HG03103 (cell line): Measurements from ENCODE around the gene ATF7.
A peak's percentile ranks its signal among the peaks of the same experiment; 100 is the strongest.

ENCODE experiments used
- ATAC-seq: cut with Tn5 transposase; IDR thresholded peaks from one replicate; pipeline ENCODE4 v1.9.1; 2021; ENCODE audit warnings: low read depth; ENCODE audit not compliant: unreplicated experiment

The ATF7 gene

DNA sequence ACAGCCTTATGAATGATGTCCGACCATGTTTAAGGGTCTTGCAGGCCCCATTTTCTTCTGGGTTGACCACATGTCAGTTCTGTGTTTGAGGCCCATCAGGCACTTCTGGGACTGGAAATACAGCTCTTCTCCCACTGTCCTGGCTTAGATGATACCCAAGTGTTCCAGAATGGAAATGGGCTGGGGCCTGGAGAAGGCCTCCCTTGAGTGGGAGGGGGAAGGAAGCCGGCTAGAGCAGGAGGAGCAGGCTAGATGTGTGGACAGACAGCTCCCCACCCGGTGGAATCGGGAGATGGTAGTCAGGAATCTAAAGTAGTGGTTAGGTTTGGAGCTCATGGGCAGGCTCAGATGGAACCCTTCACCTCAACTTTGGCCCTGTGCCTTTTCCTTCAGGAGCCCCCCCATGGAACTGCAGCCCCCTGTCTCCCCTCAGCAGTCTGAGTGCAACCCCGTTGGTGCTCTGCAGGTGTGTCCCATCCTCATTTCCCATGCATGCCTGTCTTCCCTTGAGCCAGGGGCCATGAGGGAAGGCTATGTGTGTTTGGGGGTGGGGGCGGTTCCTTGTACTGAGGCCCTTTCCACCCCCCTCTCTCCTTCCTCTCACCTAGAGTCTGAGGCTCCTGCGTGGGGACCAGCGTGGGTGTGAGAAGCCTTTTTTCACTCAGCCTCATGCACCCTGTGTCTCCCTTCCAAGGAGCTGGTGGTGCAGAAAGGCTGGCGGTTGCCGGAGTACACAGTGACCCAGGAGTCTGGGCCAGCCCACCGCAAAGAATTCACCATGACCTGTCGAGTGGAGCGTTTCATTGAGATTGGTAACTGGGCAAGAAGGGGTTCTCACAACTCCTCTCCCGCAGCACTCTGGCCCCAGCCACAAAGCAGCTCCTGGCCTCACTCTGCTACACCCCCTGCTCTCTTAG is 121.9 kb downstream of the ATF7 start:
- no peak for ATAC-seq

- ATAC-seq = no peak
These were observed 123.0 kb downstream of the ATF7 start for GRCh38 chr12:53502983-53503728.

DNA sequence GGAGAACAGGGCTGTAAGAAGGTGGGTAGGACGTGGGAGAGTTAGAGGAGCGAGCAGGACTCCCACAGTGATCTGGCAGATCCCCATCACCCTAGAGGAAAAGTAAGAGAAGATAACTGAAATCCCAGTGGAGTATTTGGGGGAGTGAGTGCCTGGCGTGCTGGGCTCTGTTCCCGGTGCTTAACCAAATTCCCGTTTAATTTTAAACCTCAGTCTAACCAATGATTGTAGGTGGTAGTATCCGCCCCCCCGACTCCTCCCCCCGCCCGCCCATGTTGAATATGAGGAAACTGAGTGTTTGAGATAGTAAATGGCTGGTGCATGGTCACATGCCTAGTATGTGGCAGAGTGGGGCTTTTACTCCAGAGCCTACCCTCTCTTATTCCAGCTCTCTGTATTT is 123.9 kb downstream of the ATF7 start:
- ATAC-seq = no peak

DNA sequence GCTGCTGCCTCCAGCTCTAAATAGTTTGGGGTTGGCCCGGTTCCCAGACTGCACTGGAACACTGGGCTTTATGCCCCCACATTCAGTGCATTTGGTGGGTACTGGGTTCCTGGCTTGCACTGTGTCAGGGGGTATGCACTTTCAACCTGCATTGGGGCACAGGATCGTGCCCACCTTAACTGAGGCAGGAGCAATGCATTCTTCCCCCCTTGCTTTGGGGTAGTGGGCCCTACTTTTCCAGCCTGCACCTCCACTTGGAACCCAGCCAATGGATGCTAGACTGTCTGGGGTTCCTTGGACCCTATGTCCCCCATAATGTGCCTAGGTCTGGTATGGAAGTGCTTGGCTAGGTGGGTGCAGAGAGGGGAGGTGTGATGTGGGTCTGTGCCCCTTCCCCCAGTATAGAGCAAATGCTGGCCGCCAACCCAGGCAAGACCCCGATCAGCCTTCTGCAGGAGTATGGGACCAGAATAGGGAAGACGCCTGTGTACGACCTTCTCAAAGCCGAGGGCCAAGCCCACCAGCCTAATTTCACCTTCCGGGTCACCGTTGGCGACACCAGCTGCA is 124.5 kb downstream of the ATF7 start:
- ATAC-seq = no peak

DNA sequence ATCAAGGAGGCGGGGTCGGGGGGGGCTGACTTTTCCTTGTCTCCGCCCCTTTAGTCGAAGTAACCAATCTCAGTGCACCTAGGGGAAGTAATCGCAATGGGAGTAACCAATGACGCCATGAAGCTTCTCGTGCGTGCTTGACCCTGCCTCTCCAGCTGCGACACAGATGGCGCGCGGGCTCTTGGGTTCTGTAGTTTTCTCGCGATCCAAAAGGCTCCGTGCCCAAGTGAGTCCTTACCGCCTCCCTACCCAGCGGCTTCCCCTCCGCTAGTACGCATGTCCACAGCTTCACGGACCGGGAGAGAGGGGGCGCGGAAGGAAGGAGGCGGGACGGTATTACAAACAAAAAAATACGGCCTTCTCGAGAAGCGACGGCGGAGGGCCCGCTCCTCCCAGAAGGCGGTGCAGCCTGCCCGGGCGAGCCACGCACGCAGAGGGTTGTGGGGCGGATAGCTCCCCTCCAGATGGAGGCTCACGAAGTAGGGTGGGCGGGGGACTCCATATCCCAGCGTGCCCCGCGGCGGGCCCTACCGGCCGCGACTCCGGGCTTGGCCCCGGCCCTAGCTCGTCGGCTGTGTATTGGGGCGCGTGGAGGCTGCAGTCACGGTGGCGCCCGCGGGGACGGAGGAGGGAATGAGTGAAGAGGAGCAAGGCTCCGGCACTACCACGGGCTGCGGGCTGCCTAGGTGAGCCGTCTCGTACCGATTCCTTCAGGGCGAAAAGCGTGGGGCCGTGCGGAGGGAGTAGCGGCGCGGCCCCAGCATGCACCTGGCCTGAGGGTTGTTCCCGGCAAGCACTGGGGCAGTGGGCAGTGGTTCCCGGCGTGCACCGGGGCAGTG is 125.2 kb downstream of the ATF7 start, which contains the start of gene TARBP2:
Gene TARBP2, plus strand, starts transcription at position 508 of the 839 bp plus-strand sequence. Its CDS starts 126 bp downstream, at position 634.
- peak; percentile 58 for ATAC-seq

DNA sequence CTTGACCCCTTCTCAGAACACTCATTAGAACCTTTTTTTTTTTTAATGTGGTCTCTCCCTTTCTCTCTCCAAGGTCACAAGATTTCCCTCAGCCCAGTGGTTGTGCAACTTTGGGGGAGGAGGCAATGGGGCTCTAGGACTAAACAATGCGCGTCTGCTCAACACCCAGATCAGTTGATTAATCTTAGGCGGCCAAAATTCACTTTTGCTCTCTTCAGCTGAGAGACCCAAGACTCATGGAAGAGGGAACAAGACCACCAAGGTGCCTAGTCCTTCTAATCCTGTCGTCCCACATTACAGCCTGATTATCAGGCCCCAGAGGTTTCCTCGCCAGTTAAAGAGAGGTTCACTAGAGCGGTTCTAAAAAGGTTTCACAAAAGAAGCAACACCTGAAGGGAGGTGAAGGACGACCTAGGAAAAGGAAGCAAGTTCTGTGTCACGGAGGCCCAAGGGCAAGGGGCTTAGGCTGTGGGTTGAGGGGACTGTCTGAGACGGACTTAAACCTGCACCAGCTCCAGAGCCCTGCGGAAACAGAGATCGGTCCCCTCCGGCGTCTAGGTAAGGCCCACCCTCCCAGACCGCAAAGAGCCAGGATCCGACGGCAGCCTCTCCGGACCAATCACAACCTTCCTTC is 125.9 kb downstream of the ATF7 start:
- ATAC-seq = peak; percentile 47

- ATAC-seq = no peak
These were observed 126.7 kb downstream of the ATF7 start, which contains the start of gene MAP3K12 for GRCh38 chr12:53499266-53500141. Gene MAP3K12, minus strand, starts transcription at chr12:53499458. Its CDS starts 12,067 bp downstream, at chr12:53487391.

GRCh38 chr12:53498235-53498630 is 127.9 kb downstream of the ATF7 start:
- ATAC-seq = no peak

GRCh38 chr12:53497461-53497860 is 128.7 kb downstream of the ATF7 start:
- ATAC-seq = no peak

GRCh38 chr12:53496752-53497032 is 129.5 kb downstream of the ATF7 start:
- ATAC-seq = no peak

DNA sequence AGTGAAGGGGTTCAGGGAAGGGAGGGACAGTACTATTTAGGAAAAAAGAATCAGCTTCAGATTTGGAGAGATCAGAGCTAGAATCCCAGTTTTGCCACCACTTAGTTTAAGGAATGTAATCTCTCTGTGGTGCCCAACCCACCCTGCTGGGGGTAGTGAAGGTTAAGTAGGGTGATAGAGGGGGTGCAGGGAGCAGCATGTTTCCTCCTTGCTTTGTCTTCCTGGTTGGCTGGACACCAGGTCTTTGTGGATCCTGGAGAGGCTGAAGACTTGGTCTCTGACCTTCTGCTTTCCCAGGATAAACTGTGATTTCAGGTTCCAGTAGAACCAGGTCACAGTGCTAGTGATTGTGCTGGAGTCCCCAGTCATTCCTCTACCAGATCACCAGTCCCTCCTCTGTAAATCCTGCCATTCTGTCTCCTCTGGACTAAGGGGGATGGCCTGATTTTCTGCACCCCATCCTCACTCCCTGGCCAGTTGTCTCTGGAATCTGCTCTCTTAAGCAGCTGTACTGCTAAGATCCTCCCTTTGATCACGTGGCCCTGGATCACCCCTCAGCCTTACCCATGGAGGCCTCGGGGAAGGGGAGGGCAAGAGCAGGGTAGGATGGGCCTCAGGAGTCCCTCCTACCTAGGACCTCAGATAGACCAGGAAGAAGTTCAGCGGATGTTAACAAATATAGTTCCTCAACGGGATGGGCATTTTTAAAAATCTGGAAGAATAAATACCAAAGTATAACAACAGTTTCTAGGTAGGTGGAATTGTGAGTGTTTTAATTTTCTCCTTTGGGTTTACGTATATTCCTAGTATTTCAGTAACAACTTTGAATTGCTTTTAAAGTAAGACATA is 130.1 kb downstream of the ATF7 start:
- ATAC-seq = no peak

DNA sequence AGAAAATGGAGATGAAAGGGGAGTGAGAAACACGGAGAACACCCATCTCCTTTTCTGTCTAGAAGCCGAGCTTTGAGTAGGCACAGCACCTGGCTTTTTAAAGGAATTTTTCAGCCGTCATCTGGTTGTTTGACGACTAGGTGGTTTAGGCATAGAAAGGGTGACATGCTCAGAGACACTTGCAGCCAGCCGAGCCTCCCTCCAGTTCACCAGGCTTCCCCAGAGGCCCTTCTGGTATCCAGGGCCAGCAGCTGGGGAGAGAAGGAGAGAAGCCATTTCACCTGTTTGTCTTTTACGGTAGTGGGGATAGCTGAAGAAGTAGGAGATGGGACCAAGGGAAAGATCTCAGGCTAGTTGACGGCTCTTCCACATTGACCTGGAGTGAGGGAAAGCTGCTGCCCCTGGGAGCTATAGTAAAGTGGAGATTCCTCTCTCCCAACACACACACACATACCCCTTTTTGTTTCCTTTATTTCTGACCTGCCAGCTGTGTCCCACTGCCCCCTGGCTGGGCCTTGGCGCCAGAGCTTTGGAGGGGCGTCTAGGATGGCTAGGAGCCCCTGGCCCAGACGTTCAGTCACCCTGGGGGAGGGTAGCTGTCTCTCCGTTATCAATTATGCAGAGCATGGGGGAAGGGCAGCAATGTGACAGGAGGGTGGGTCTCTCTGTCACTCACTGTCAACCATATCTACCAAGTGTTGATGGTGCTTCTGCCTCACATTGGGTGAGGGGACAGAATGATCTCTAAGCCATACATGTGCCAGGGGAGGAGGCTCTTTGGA is 132.4 kb downstream of the ATF7 start:
- no peak for ATAC-seq

DNA sequence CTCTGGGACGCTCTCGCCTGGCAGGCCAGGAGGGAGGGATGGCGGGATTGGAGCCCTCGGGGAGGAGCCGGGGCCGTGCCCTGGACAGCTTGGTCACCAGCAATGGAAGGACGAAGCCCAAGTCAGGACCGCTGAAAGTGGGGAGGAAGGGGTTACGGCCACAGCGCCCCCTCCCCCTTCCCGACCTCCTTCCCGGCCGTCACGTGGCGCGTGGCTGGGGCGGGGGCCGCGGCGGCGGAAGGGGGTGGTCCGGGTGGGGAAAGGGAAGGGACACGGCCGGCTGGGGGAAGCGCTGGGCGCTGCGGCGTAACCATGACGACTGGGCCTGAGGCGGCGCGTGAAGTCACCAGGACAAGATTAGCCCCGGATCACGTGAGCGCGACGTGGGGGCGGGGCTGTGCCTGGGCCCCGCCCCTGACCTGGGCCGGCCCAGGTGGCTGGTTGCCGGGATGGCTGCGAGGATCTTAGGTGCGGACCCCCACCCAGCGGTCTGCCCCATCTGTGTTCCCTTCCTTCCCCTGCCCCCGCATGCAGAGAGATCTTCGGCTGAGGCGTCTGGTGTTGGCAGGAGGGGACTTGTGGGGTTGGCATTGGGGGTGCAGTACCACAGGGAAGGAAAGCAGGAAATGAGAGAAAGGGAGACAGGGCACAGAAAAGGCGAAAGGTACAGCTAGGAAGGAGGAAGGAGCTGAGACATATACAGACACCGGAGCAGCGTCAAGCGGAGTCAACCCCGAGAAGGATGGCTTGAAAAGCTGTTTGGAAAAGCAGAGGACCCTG is 133.2 kb downstream of the ATF7 start:
- peak; percentile 84 for ATAC-seq

GRCh38 chr12:53492188-53492587 is 134.0 kb downstream of the ATF7 start:
- ATAC-seq = no peak

DNA sequence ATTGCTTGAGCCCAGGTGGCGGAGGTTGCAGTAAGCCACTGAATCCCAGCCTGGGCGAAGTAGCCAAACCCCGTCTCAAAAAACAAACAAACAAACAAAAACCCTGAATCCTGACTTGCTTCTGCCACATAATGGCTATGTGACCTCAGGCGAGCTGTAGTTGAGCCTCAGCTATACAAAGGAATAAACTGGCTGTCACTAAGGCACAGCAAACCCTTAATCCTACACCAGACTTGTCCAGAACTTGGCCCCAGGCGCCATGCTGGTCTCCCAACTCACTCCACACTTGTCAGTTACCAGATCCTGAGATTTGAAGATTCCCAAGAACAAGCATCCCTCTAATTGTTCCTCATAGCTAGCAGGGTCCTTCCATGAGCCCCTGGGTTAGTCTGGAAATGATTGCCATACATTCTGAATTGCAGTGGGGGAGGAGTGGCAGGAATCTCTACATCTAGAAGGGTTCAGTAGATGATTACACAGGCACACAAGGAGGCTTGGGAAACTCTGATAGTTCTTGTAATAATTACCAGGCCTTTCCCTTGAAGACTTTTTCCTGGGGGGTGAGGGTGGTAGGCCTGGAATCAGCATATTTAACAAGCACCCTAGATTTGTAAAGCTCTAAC is 136.8 kb downstream of the ATF7 start:
- ATAC-seq = no peak
